GM12874 (cell line): ENCODE measurements around the gene TMEM171.

Experiments used
- CTCF ChIP-seq: IDR thresholded peaks from 2 replicates; pipeline ENCODE4 v1.5.1; 2011; ENCODE audit warnings: low read depth, mild to moderate bottlenecking, control low read depth, low read length, moderate library complexity; ENCODE audit not compliant: insufficient read depth

Gene TMEM171

GRCh38 chr5:73114044-73114688 is 6.2 kb upstream of the TMEM171 start:
- no peak for TF ChIP-seq CTCF

- no peak for TF ChIP-seq CTCF
Measured at GRCh38 chr5:73115399-73116051, 4.8 kb upstream of the TMEM171 start.

- no peak for TF ChIP-seq CTCF
Measured at GRCh38 chr5:73116506-73116905, 3.9 kb upstream of the TMEM171 start.

GRCh38 chr5:73117088-73117740 is 3.2 kb upstream of the TMEM171 start:
- TF ChIP-seq CTCF: no peak

GRCh38 chr5:73118391-73118973 is 1.9 kb upstream of the TMEM171 start:
- TF ChIP-seq CTCF: no peak

- TF ChIP-seq CTCF: no peak
Measured at GRCh38 chr5:73119451-73120157, 771 bp upstream of the TMEM171 start.

GRCh38 chr5:73121119-73121463 is 716 bp downstream of the TMEM171 start:
- TF ChIP-seq CTCF: no peak
